Glutamatergic neuron (in vitro differentiated cells): Measurements from ENCODE around the gene DLG2. TPM values are rescaled to one million over a fixed set of nuclear protein-coding genes. Genes with fewer than 3 reads are reported as not detected.
"Not testable (repeated sequence)": the region's sequence is repeated elsewhere in the genome, so short reads cannot be mapped to it uniquely, and the experiment has no call there.

Experiments used
- DNase-seq: peaks from one replicate; pipeline ENCODE4 v3.0.0; 2022
- H3K27ac Mint-ChIP-seq: one replicate; pipeline ENCODE4 v1.8.0; 2020; ENCODE audit warnings: mild to moderate bottlenecking, mixed read lengths, inconsistent platforms; ENCODE audit not compliant: unreplicated experiment
- H3K27me3 Mint-ChIP-seq: one replicate; pipeline ENCODE4 v1.8.0; 2020; ENCODE audit warnings: mild to moderate bottlenecking, moderate library complexity, mixed read lengths, inconsistent platforms; ENCODE audit not compliant: unreplicated experiment
- H3K36me3 Mint-ChIP-seq: one replicate; pipeline ENCODE4 v1.8.0; 2020; ENCODE audit warnings: mild to moderate bottlenecking, mixed read lengths, inconsistent platforms; ENCODE audit not compliant: unreplicated experiment
- H3K4me1 Mint-ChIP-seq: one replicate; pipeline ENCODE4 v1.8.0; 2020; ENCODE audit warnings: mild to moderate bottlenecking, low read depth, mixed read lengths, inconsistent platforms; ENCODE audit not compliant: unreplicated experiment
- H3K4me3 Mint-ChIP-seq: one replicate; pipeline ENCODE4 v1.8.0; 2020; ENCODE audit warnings: mild to moderate bottlenecking, mixed read lengths, inconsistent platforms; ENCODE audit not compliant: unreplicated experiment
- H3K9me3 Mint-ChIP-seq: one replicate; pipeline ENCODE4 v1.8.0; 2020; ENCODE audit warnings: mild to moderate bottlenecking, moderate library complexity, mixed read lengths, inconsistent platforms; ENCODE audit not compliant: unreplicated experiment
- CTCF ChIP-seq: fragments of 200-600 bp; sonication (generic); IDR thresholded peaks from one replicate; pipeline ENCODE4 v1.5.0; 2021; ENCODE audit not compliant: partially characterized antibody, unreplicated experiment
- total RNA-seq: library from RNA; stranded (reverse); fragmentation: NEBNext Ultra II Directional; extraction: Animal tissue kit (Norgen Biotek cat#: 25700); gene quantifications from one replicate; pipeline ENCODE4 v1.2.1, GENCODE V29; 2021; ENCODE audit not compliant: unreplicated experiment

Gene DLG2
- total RNA-seq, 1 donor from 2014 or later: 2.9 TPM

GRCh38 chr11:83436855-83437254 lies 2190.3 kb downstream of the DLG2 start:
- no peak overlapping the region for H3K4me3 Mint-ChIP-seq
- DNase-seq: no peak
- no peaks in the 10 kb centered on the region for H3K36me3 Mint-ChIP-seq
- H3K27ac Mint-ChIP-seq: no peak overlapping the region
- TF ChIP-seq CTCF: no peak
- H3K27me3 Mint-ChIP-seq: no peaks in the 10 kb centered on the region
- H3K4me1 Mint-ChIP-seq: no peaks in the 10 kb centered on the region
- H3K9me3 Mint-ChIP-seq: no peaks in the 10 kb centered on the region

GRCh38 chr11:83434812-83435211 lies 2192.3 kb downstream of the DLG2 start:
- not testable (repeated sequence) for H3K4me3 Mint-ChIP-seq, H3K27ac Mint-ChIP-seq, H3K4me1 Mint-ChIP-seq, H3K36me3 Mint-ChIP-seq, H3K27me3 Mint-ChIP-seq, DNase-seq, H3K9me3 Mint-ChIP-seq

GRCh38 chr11:83427943-83428342 lies 2199.2 kb downstream of the DLG2 start:
- no peaks in the 10 kb centered on the region for H3K36me3 Mint-ChIP-seq
- DNase-seq: no peak
- H3K27me3 Mint-ChIP-seq: no peaks in the 10 kb centered on the region
- no peak overlapping the region for H3K27ac Mint-ChIP-seq
- no peak overlapping the region for H3K4me3 Mint-ChIP-seq
- no peaks in the 10 kb centered on the region for H3K4me1 Mint-ChIP-seq
- H3K9me3 Mint-ChIP-seq: peaks cover 3% of the 10 kb centered on the region
- no peak for TF ChIP-seq CTCF

GRCh38 chr11:83427501-83427900 lies 2199.6 kb downstream of the DLG2 start:
- no peak for TF ChIP-seq CTCF
- DNase-seq: no peak
- no peaks in the 10 kb centered on the region for H3K27me3 Mint-ChIP-seq

GRCh38 chr11:83425137-83425466 lies 2202.0 kb downstream of the DLG2 start:
- Mint-ChIP-seq H3K9me3 (no peaks in the 10 kb centered on the region), H3K27ac (no peak overlapping the region), H3K27me3 (no peaks in the 10 kb centered on the region), H3K4me3 (no peak overlapping the region), H3K4me1 (no peaks in the 10 kb centered on the region), H3K36me3 (peaks cover 5% of the 10 kb centered on the region)
- TF ChIP-seq CTCF: no peak
- no peak for DNase-seq

More at GRCh38 chr11:83427501-83427900, 2199.6 kb downstream of the DLG2 start:
- no peak overlapping the region for H3K4me3 Mint-ChIP-seq
- peaks cover 3% of the 10 kb centered on the region for H3K9me3 Mint-ChIP-seq
- no peak overlapping the region for H3K27ac Mint-ChIP-seq
- no peaks in the 10 kb centered on the region for H3K4me1 Mint-ChIP-seq
- H3K36me3 Mint-ChIP-seq: peaks cover 3% of the 10 kb centered on the region
